GM19324 (cell line): ENCODE results near the gene U2AF2.

Source experiments
- ATAC-seq: cut with Tn5 transposase; IDR thresholded peaks from one replicate; pipeline ENCODE4 v1.9.1; 2021; ENCODE audit warnings: mild to moderate bottlenecking, moderate library complexity; ENCODE audit not compliant: unreplicated experiment, low FRiP score

Gene U2AF2

GRCh38 chr19:55654868-55655647, at the start of gene U2AF2:
Gene U2AF2, plus strand, starts transcription at chr19:55655035. Its CDS starts 70 bp downstream, at chr19:55655105.
- ATAC-seq, result peak; percentile 25

- peak; percentile 82 for ATAC-seq
Observed at GRCh38 chr19:55605207-55605636, 49.6 kb upstream of the U2AF2 start.

DNA sequence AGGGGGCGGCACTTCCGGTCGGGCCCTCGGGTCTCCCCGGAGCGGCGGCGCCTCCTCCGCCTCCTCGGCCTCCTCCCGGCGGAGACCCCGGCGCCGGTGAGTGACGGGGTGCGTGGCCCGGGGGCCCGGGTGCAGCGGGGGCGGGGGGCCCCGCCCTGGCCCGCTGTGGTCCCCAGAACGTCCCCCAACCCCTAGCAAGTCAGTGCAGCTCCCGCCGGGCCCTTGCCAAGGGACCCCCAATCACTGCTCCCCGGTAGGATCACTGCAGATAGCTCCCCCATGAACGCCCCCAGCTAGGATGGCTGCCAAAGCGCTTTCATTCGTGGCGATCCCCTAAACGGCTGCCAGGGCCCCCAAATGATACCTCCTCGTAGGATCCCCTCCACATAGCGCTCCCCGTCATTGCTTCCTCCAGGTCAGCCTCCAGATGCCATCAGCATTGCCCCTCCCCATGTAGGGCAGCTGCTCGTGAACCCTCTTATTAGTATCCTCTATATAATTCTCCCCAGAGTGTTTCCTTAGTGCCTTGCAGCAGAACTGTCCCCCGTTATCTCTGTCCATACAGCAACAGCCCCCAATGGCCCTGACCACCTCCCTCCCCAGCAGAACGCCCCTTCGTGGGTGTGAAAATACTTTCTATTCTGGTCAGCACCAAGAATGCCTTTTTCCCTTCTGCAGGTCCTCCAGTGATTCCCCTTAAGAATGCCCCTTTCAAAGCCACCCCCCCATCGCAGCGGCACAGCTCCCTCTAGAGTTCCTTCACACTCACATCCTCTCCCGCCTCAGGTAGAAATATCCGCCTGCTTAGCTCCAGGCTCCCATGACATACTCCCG, 49.0 kb upstream of the U2AF2 start, which contains the start of gene ZNF865:
TSS of gene ZNF865 (plus strand) at position 11 of the 834 bp plus-strand sequence. CDS start 7,972 bp downstream, outside the sequence.
- no peak for ATAC-seq

- ATAC-seq, result no peak
Observed at GRCh38 chr19:55606471-55606787, 48.4 kb upstream of the U2AF2 start.

DNA sequence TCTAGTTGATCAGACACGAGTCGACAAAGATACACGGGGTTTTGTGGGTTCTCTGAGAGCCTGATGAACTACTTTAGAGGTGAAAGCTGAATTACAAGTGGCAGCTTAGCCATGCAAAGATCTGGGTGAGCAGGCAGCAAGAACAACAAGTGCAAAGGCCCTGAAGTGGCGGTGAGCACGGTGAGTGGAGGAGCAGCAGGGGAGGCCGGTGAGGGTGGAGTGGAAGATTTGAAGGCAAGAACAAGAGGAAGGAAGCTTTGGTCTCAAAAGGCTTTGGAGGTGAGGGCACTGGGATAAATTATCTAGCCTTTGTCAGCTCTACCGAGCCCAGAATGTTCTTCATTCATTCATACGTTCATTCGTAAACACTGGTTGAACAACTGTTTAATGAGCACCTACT, 48.0 kb upstream of the U2AF2 start:
- no peak for ATAC-seq

DNA sequence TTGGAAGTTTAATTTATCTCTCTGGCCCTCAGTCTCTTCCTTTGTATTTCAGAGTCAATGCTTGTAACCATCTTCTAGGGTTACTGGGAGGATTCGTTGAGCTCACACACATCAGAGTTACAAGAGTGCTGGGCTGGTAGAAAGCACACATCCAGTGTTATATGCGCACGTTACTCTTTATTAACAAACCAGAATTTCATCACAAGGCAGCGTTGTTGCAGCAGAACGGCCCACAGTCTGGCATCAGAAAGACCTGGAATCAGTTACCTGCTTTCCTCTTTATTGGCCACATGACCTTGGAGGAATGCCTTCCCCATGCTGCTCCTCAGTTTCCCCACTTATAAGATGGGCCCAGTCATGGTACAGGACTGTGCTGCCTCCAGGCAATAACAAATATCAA, 45.5 kb upstream of the U2AF2 start:
- no peak for ATAC-seq

DNA sequence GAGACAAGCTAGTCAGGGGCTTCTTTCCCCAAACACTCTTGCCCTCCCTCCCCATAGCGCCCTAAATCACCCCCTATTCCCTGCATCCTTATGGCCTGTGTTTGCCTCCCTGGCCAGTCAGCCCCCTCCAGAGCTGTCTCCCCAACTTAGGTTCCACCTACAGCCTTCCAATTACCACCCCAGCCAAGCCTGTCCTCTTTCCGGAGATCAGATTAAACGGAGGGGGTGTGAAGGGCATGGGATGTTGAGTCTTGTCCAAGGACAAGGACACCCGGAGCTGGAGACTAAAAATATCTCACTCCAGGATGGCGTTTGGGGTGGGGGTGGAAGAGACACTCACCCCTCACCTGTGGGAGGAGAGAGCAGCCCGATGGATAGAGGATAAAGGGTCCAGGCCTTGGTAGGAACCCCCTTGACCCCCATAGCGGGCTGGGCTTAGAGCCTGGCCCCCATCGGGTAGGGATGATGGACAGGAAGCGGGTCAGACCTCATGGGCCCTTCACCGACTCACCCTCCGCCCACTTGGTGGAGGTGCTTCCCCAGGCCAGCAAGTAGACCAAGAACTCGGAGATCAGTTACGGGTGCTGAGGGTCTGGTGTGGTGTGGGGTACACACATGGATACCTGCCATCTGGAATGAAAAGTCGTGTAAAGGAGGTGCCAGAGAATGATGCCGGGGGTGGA, 43.4 kb upstream of the U2AF2 start:
- ATAC-seq, result no peak

- no peak for ATAC-seq
Observed at GRCh38 chr19:55611983-55612645, 42.7 kb upstream of the U2AF2 start.

DNA sequence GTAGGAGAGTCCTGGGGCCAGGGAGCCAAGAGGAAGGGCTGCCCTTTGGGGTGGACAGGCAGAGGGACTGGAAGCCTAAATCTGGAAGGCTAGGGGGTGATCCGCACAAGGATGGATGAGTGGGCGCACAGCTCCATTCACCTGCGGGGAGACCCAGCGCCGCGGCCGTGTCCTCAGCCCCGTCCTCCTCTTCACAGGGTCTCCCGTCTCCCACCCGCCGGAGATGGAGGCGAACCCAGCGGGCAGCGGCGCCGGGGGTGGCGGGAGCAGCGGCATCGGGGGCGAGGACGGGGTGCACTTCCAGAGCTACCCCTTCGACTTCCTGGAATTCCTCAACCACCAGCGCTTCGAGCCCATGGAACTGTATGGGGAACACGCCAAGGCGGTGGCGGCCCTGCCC, 41.4 kb upstream of the U2AF2 start:
- no peak for ATAC-seq

DNA sequence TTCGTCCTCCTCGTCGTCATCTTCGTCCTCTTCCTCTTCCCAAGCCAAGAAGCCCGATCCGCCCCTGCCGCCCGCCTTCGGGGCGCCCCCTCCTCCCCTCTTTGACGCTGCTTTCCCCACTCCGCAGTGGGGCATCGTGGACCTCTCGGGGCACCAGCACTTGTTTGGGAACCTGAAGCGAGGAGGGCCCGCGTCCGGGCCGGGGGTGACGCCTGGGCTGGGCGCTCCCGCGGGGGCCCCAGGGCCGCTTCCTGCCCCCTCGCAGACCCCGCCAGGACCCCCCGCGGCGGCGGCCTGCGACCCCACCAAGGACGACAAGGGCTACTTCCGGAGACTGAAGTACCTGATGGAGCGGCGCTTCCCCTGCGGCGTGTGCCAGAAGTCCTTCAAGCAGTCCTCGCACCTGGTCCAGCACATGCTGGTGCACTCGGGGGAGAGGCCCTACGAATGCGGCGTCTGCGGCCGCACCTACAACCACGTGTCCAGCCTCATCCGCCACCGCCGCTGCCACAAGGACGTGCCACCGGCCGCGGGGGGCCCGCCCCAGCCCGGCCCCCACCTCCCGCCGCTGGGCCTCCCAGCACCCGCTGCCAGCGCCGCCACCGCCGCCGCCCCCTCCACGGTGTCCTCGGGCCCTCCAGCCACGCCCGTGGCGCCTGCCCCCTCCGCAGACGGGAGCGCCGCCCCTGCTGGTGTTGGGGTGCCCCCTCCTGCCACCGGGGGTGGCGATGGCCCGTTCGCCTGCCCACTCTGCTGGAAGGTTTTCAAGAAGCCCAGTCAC, 40.7 kb upstream of the U2AF2 start:
- no peak for ATAC-seq

DNA sequence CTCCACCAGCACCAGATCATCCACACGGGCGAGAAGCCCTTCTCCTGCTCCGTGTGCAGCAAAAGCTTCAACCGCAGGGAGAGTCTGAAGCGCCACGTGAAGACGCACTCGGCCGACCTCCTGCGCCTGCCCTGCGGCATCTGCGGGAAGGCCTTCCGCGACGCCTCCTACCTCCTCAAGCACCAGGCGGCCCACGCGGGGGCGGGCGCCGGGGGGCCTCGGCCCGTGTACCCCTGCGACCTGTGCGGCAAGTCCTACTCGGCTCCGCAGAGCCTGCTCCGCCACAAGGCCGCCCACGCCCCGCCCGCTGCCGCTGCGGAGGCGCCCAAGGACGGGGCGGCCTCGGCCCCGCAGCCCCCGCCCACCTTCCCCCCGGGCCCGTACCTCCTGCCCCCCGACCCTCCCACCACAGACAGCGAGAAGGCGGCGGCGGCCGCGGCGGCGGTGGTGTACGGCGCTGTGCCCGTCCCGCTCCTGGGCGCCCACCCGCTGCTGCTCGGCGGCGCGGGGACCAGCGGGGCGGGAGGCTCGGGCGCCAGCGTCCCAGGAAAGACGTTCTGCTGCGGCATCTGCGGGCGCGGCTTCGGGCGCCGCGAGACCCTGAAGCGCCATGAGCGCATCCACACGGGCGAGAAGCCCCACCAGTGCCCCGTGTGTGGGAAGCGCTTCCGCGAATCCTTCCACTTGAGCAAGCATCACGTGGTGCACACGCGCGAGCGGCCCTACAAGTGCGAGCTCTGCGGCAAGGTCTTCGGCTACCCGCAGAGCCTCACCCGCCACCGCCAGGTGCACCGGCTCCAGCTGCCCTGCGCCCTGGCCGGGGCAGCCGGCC, 39.9 kb upstream of the U2AF2 start:
- no peak for ATAC-seq

- no peak for ATAC-seq
Observed at GRCh38 chr19:55615543-55616394, 39.1 kb upstream of the U2AF2 start.

GRCh38 chr19:55616395-55616875, 38.4 kb upstream of the U2AF2 start:
- ATAC-seq, result no peak

- ATAC-seq, result no peak
Observed at GRCh38 chr19:55617426-55617825, 37.4 kb upstream of the U2AF2 start.

DNA sequence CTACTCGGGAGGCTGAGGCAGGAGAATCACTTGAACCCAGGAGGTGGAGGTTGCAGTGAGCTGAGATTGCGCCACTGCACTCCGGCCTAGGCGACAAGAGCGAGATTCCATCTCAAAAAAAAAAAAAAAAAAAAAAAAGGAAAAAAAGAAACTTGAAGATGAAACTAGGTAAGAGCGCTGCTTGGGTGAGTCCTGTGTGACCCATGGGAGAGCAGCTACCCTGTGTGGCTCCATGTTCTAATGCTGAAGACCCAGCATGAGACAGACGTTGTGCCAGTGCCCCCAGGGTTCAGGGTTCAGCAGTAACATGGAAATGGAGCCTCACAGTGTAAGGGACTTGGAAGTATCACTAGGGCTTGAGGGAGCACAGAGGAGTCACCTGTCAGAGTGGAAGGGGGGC, 36.4 kb upstream of the U2AF2 start:
- ATAC-seq, result no peak

- ATAC-seq, result no peak
Observed at GRCh38 chr19:55619286-55619685, 35.5 kb upstream of the U2AF2 start.

GRCh38 chr19:55620410-55621204, 34.2 kb upstream of the U2AF2 start:
- no peak for ATAC-seq
